Measurements from ENCODE around the gene RBM48.
"Not testable (repeated sequence)": the region's sequence is repeated elsewhere in the genome, so short reads cannot be mapped to it uniquely, and the experiment has no call there.

Gene RBM48

GRCh38 chr7:92545116-92545515 lies 16.5 kb downstream of the RBM48 start:
- not testable (repeated sequence) for DNase-seq (ENCODE audit: low spot score)

DNA sequence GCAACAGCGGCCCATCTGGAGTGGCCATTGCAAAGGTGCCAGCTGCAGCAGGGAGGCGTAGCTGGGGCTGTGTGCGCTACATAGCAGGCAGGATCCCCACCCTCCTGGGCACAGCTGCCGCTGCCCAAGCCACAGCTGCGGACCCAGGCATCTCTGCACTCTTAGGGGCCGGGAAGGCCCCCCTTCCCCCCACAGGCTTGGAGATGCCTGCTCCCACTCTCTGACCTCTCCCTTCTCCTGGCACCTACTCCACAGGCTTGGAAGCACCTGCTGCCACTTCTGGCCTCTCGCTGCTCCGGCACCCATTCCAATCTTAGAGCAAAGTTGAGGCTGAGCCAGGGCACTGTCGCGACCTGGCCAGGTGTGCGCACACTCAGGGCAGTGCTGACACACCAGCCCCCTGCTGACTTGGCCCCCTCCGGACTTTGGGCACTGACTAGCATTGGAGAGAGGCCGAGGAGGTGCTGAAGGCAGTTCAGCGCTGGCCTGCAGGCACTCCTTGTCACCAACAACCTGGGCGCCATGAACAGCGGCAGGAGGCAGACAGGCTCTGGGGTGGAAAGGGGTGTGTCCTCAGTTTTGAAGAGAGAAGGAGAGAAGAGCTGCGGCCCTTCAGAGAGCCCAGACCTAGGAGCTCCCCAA lies 18.4 kb downstream of the RBM48 start:
- no peak for DNase-seq (ENCODE audit: low spot score)

- no peak for DNase-seq (ENCODE audit: low spot score)
Measured at GRCh38 chr7:92547579-92547978, 19.0 kb downstream of the RBM48 start.

GRCh38 chr7:92550194-92550593 lies 21.6 kb downstream of the RBM48 start:
- no peak for DNase-seq (ENCODE audit: low spot score)

GRCh38 chr7:92557249-92557648 lies 28.7 kb downstream of the RBM48 start:
- DNase-seq (ENCODE audit: low spot score): no peak

GRCh38 chr7:92557808-92558362 lies 29.3 kb downstream of the RBM48 start:
- no peak for DNase-seq (ENCODE audit: low spot score)

DNA sequence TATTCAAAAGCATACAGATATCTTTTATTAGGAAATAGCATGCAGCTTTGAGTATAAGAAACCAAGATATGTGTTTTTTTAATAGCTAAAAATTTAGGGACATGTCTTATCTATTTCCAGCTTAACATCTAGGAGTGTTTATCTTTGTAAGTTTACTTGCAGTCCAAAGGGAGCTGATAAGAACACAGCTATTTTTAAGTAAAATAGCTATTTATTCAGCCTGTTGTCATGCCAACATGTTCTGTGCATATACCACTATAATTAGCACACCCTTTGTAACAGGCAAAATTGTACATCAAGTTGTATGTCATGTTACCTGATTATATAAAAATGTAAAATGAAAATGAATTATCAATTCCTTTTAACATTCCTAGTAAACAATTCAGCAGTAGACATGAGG lies 32.0 kb downstream of the RBM48 start:
- DNase-seq (ENCODE audit: low spot score): no peak

DNA sequence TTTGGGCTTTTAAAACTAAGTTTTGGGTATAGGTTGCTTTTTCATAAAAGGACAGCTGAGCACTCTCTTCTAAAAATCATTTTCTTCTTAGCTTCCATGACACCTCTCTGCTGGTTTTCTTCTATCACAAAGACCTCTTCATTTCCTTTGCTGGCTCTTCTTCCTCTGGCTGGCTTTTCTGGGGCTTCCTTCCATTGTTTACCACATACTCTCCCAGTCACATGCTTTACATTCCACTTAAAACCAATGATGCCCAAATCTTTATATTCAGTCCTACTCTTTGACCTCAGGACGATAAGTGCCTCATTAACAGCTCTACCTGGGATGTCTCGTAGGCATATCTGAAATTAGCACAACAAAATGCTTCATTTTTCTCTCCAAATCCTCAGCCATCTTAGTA lies 34.8 kb downstream of the RBM48 start:
- DNase-seq (ENCODE audit: low spot score): no peak

DNA sequence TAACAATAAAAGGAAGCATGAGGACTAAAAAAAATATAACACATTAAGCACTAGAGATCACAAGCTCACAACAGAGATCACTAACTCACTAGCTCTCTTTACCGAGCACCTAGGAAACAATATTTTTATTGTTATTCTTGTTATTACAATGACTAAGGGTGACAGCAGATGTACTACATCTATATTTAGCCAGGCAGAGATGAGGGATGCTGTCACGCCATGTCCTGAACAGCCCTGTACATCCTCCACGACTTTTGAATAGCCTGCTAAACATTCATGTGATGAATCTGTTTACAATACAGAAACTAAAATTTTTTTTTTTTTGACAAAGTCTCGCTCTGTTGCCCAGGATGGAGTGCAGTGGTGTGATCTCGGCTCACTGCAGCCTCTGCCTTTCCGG lies 38.9 kb downstream of the RBM48 start:
- no peak for DNase-seq (ENCODE audit: low spot score)

- no peak for DNase-seq (ENCODE audit: low spot score)
Measured at GRCh38 chr7:92569137-92569536, 40.5 kb downstream of the RBM48 start.

DNA sequence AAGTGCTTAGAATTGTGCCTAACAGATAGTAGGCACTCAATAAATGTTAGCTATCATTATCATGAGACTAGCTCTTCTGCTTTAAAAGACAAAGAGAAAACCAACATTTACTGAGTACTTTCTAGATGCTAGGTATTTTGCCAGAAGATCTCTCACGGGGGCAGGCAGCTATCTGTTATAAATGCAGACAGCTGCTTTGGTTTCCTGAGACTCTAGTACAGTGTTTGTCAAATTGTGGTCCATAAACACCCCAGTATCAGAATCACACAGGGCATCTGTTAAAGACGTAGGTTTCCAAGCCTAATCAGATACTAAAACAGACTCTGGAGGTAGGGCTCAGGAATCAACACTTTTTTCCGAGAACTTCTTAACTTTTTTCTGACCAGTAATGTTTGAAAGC lies 47.7 kb downstream of the RBM48 start:
- DNase-seq (ENCODE audit: low spot score): no peak

DNA sequence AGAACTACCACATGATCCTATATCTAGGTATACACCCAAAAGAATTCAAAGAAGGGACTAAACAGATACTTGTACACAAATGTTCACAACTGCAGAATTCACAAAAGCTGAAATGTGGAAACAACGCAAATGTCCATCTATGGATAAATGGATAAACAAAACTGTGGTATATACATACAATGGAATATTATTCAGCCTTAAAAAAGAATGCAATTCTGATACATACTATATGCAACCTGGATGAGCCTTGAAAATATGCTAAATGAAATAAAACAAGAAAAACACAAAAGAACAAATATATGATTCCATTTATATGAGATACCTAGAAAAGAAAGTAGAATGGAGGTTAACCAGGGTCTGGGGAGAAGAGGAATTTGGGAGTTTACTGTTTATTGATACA lies 54.4 kb downstream of the RBM48 start:
- DNase-seq (ENCODE audit: low spot score): no peak

DNA sequence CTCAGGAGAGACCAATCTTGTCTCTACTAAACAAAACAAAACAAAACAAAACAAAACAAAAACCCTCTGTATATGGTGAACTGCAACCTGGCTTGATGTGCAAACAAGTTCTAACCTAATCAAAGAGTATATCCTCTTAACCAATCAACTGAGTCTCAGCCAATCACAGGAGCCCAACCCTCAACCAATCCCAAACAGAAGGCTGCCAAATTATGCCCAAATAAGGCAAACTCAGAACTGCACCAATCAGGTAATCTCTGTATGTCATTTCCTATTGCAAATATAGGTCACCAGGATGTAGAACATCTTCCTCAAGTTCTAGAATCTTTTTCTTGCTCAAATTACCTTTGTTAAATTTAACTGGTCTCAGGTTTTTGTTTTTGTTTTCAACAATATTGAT lies 56.4 kb downstream of the RBM48 start:
- DNase-seq (ENCODE audit: low spot score): no peak

DNA sequence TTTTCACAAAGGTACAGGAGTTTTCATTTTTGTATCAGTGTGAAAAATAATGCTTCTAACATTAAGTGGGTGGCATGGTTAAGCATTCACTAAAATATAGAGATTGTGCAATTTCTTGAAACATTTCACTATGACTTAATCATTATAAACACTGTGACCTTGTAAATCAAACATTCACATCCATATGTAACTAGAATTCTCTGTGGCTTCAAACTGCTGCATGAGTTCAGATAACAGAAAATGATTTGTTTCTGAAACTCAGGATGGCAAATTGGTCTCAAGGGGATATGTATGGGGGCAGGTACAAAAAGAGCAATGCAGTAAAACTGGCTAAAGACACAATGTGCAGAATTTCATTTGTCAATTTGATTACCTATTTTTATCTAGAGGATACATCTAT lies 57.8 kb downstream of the RBM48 start:
- DNase-seq (ENCODE audit: low spot score): no peak

DNA sequence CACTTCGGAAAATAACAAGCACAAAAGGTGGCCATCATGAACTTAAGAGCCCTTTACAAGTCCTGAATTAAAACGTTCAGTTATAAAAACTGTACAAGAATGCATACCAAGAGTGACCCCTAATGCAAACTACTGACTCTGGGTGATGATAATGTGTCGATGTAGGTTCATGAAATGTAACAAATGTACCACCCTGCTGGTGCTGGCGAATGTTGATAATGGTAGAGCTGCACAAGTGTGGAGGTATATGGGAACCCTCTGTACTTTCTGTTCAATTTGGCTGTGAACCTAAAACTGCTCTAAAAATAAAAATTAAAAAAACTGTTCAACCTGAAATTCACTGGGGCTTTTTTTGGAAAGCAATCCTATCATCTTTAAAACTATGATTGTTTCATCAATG lies 58.2 kb downstream of the RBM48 start:
- no peak for DNase-seq (ENCODE audit: low spot score)
